GM10266 (cell line): ENCODE results near the gene OR2V2.
A peak's percentile ranks its signal among the peaks of the same experiment; 100 is the strongest.

Source experiments
- DNase-seq: peaks from one replicate; pipeline ENCODE4 v3.0.0; 2012; ENCODE audit errors: extremely low spot score
- CTCF ChIP-seq: IDR thresholded peaks from 2 replicates; pipeline ENCODE4 v1.5.1; 2012; ENCODE audit warnings: mild to moderate bottlenecking, low read depth; ENCODE audit not compliant: control insufficient read depth, insufficient read depth; ENCODE audit errors: missing control alignments

Gene OR2V2

GRCh38 chr5:181204826-181205760 lies 57.7 kb downstream of the OR2V2 start, which contains the start of gene TRIM7:
TSS of gene TRIM7 (minus strand) at chr5:181205196. CDS start at chr5:181205110, 86 bp downstream.
- DNase-seq = peak; percentile 70
- no peak for TF ChIP-seq CTCF

- TF ChIP-seq CTCF = no peak
- DNase-seq = no peak
These were observed 58.6 kb downstream of the OR2V2 start for GRCh38 chr5:181205761-181206649.

DNA sequence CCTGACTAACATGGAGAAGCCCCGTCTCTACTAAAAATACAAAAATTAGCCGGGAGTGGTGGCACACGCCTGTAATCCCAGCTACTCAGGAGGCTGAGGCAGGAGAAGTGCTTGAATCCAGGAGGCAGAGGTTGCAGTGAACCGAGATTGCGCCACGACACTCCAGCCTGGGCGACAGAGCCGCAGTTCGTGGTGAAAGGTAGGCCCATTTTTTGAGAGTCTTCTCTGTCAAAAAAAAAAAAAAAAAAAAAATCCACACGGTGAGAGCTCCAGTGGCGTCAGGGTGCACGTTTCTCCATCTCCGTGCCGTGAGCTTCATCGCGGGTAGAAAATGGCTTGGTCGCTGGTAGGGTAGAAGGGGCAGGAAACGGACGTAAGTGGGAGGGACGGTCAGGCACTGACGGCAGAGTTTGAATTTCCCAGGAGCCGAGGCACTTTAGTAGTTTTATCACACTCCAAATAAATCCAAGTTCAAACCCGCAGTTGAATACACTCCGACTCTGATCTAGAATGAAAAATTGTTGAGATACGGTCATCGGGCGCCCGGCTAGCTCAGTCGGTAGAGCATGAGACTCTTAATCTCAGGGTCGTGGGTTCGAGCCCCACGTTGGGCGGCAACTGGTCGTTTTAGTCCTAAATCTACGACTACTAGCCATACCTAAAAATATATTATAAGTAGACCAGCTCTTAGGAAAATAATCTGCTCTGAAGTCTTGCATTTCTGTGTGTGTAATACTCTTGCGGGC lies 60.0 kb downstream of the OR2V2 start:
- no peak for DNase-seq
- TF ChIP-seq CTCF = no peak

GRCh38 chr5:181207960-181208253 lies 60.5 kb downstream of the OR2V2 start:
- TF ChIP-seq CTCF = no peak
- no peak for DNase-seq
